ENCODE measurements around the gene SLC35G2.

DNA sequence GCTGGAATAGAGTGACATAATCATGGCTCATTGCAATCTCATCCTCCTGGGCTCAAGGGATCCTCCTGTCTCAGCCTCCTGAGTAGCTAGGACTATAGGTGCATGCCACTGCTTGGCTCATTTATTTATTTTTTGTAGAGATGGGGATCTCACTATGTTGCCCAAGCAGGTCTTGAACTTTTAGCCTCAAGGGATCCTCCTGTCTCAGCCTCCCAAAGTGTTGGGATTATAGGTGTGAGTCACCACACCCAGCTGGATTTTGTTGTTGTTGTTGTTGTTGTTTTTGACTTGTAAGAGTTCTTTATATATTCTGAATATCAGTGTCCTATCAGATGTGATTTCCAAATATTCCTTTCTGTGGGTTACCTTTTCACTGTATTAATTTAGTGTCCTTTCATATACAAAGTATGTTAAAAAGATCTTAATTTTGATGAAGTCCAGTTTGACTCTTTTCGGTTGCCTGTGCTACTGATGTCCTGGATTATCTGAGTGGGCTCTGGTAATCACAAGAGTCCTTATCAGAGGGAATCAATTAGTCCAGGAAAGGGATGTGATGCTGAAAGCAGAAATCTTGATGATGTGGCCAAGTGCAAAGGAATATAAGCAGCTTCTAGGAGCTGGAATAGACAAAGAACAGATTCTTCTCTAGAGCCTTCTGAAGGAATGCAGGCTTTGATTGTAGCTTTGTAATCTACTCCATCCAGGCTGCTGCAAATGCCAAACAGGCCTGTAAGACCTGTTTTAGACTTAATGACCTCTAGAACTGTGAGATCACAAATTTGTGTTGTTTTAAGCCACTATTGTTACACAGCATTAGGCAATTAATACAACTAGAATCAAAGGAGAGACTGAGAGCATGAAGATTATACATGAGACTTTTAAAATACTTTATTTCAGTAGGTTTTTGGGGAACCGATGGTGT is 73.3 kb downstream of the SLC35G2 start:
- TF ChIP-seq, protein P1, sequence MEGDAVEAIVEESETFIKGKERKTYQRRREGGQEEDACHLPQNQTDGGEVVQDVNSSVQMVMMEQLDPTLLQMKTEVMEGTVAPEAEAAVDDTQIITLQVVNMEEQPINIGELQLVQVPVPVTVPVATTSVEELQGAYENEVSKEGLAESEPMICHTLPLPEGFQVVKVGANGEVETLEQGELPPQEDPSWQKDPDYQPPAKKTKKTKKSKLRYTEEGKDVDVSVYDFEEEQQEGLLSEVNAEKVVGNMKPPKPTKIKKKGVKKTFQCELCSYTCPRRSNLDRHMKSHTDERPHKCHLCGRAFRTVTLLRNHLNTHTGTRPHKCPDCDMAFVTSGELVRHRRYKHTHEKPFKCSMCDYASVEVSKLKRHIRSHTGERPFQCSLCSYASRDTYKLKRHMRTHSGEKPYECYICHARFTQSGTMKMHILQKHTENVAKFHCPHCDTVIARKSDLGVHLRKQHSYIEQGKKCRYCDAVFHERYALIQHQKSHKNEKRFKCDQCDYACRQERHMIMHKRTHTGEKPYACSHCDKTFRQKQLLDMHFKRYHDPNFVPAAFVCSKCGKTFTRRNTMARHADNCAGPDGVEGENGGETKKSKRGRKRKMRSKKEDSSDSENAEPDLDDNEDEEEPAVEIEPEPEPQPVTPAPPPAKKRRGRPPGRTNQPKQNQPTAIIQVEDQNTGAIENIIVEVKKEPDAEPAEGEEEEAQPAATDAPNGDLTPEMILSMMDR (conservative IDR thresholded peaks at IDR 0.05; ENCODE audit: low read depth, low read length), result no peak
- TF ChIP-seq EZH2 (IDR thresholded peaks at IDR 0.05; ENCODE audit: low read length, unreplicated experiment), result no peak

Data from PC-3 (cell line).